ENCODE measurements around the gene UNC5C.

Gene UNC5C

DNA sequence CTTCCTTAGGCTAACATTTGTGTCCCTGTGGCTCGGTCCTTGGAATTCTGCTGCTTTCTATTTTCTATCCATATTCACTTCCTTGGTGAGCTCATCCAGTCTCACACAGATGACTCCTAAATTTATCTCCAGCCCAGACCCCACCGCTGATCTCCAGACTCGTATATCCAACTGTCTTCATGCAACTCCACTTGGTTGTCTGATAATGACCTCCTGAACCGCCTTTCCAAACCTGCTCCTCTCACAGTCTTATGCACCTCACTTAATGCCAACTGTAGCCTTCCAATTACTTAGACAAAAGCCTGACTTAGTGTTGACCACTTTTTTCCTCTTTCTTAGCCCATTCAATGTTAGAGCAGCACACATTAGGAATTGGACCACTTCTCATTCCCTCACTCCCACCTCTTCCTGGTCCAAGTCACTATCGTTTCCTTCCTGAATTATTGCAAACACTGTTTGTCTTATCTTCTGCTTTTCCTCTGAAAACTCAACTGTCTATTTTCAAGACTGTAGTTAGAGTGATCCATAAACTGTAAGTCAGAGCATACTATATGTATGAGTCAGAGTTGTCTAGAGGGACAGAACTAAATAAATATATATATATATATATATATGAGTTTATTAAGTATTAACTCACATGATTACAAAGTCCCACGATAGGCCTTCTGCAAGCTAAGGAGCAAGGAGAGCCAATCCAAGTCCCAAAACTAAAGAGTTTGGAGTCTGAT is 292.5 kb downstream of the UNC5C start:
- peak; percentile 32 for DNase-seq

DNA sequence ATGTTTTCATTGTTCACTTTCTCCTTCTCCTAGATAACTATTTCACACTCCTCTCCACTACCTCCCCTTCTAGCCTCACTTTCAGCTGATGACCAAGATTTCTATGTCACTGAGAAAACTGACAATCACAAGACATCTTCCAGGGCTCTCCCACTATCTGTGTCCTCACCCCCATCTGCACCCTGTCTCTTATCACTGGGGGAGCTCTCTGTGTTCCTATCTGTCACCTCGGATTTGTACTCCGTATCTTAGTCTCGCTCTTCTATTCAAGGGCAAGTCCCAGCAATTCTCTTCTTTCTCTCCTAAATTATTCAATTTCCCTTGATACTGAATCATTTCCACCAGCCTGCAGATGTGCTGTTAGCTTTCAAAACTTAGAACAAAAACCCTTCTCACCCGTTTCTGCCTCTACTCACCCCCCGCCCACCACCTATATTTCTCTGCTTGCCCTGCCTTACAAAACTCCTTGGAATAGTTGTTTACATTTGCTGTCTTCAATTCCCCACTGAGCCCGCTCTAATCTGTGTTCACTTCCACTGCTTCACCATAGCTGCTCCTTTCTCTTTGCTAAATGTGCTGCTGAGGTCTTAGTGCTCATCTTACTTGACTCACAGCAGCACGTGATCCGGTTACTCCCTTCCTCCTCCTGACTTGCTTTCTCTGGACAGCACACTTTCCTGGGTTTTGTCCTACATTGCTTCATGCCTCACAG is 293.2 kb downstream of the UNC5C start:
- DNase-seq, result peak; percentile 60

- DNase-seq, result no peak
Measured at GRCh38 chr4:95251568-95251967, 297.2 kb downstream of the UNC5C start.

DNA sequence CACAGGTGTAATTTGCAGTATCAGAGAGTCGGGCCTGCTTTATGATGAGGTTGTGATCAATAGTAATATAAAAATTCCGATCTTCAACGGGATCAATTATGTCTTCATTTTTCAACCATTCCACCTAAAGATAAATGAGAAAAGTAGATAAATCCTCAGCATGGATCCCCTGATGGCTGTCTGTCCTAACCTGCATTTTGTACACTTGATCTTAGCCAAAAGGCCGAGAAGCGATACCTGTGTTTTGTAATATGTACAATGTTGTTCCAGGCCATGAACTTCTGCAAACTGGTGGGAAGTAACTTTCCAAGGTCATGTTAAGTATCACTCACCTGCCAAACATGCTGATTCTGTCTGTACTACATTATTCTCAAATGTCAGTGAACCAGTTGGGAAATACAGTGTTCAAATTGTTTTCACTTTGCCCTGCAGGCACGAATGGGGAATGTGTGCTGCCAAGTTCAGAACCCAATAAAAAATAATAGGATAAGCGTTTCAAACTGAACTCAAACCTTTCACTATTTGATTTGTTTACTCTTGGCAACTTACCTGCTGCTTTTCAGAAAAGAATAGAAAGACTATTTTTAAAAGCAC is 298.1 kb downstream of the UNC5C start:
- no peak for DNase-seq

- no peak for DNase-seq
Measured at GRCh38 chr4:95249426-95250021, 299.2 kb downstream of the UNC5C start.

- no peak for DNase-seq
Measured at GRCh38 chr4:95248720-95249425, 299.9 kb downstream of the UNC5C start.

DNA sequence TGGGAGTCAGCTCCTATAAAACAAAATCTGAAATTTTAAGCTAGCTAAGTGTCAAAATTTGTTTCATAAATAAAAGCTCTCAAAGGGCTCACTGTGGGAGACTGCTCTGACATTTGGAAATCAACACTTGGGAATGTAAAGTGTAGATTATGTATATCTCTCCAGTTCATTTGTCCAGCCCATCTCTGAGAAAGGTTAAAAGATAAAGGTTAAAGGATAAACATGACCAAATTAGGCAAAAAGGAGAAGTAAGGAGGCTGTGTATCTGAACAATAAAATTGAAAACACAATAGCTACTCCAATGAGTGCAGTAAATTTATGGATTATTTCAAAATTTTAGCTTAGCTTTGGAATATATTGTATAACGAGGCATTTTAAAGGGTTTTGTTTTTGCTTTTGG is 304.9 kb downstream of the UNC5C start:
- DNase-seq, result no peak

DNA sequence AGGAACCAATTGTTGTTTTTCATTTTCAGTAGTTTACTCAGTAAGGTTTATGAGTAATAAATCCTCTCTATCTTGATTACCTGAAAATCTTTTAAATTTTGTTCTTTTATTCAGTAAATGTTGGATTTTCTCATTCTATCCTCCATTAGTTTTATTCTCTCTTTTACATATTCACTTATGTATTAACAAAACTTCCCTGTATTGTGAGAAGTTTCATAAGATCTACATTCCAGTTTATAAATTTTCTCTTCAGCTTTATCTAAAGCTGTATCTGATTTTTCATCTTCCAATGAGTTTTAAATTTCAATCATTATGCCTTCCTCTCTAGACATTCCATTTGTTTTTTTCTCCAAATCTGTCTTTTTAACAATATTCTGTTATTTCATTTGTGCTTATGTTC is 310.2 kb downstream of the UNC5C start:
- no peak for DNase-seq

DNA sequence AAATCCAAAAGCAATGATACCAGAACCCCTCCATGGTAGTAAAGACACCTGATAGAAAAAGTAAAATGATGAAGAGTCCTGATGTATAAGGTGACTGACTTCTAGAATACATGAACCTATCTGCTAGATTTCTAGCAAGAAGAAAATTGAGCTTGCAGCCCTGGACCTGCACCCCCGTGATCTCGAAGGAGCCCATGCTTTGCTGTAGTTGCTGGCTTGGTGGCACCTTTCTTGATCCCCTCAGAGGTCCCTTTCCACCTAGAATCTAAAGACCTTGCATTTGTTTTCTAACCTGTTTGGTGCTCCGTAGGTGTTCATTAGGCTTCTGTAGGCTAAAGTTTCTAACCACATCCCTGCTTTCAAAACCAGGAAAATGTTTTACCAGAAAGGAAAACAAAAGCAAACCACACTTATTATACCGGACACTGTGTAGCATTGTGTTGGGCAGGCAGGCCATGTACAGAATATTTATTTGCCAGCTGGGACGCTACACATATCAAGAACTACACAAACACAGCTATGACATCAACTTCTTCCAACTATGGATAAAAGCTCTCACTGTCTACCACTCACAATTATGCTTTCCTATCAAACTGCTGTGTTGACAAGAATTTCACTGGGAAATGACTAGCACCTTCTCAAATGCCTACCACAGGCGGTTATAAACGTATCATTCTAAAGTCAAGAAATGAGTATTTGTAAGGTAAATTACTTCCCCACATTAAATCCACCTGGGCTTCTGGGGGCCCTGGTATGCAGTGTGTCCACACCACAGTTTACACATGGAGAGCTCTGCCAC is 316.2 kb downstream of the UNC5C start:
- no peak for DNase-seq

DNA sequence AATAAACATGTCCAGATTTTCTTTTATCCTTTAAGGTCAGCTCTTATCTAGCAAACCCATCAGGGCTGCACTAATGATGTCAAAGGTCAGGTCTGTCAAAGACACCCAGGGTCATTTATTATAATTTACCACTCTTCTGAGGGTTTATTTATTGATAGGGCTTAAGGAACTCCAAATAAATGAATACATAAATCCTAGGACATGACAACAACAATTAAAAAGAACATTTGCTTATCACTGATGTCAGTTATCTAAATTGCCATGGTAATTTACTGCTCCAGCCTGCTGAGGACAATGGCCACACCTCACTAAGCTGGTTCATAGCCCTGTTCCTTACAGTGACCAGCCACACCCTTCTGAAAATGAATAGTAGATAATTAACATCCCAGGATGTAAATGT is 317.1 kb downstream of the UNC5C start:
- no peak for DNase-seq

- no peak for DNase-seq
Measured at GRCh38 chr4:95225849-95226248, 322.9 kb downstream of the UNC5C start.

GRCh38 chr4:95224402-95224801 is 324.4 kb downstream of the UNC5C start:
- DNase-seq, result no peak

GRCh38 chr4:95220205-95221175 is 328.3 kb downstream of the UNC5C start:
- no peak for DNase-seq

GRCh38 chr4:95219109-95219508 is 329.7 kb downstream of the UNC5C start:
- peak; percentile 32 for DNase-seq

DNA sequence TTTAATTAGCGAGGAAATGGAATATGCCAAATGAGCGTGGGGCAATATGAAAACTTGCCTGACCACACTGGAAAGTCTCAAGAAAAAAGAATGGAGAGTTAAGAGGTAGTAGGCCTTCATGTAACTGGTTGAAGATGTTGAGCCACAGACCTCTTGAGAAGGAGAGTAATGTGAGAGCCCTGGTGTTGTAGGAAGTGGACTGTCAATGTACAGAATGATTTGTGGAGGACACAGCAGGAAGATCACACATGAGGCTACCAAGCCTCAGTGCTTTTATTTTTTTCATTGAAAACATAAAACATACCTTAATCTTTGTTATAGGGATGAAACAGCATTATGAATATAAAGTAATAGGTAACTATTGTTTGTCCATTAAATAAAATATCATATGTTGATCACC is 331.6 kb downstream of the UNC5C start:
- no peak for DNase-seq

GRCh38 chr4:95216636-95217035 is 332.1 kb downstream of the UNC5C start:
- DNase-seq, result no peak

GRCh38 chr4:95215991-95216605 is 332.7 kb downstream of the UNC5C start:
- peak; percentile 35 for DNase-seq

- no peak for DNase-seq
Measured at GRCh38 chr4:95215043-95215442, 333.7 kb downstream of the UNC5C start.

DNA sequence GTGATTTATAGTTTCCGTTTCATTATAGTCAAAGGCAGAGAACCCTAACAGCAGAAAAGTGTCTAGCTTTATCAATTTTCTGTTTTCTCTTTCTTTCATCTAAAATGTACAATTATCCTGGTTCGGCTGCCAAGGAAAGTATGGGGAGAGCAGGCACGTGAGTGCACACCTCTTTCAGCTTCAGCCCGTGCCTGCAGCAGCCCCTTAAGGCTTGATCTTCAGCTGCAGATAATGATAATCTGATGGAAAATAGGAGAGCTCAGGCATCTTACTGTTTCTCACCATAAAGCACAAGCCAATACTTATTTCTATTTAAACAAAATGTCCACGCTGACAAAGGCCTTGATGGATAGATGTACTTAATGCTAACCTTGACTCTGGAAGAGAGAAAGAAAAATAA is 334.4 kb downstream of the UNC5C start:
- no peak for DNase-seq

GRCh38 chr4:95213366-95213765 is 335.4 kb downstream of the UNC5C start:
- DNase-seq, result no peak

Data from fibroblast of skin of scalp (primary cell).